Measurements from ENCODE around the gene ELOVL6.
"Not testable (repeated sequence)": the region's sequence is repeated elsewhere in the genome, so short reads cannot be mapped to it uniquely, and the experiment has no call there.

ELOVL6 gene

GRCh38 chr4:110075083-110075738 lies 123.2 kb downstream of the ELOVL6 start:
- DNase-seq (ENCODE audit: low read depth): no peak

GRCh38 chr4:110074570-110074969 lies 123.8 kb downstream of the ELOVL6 start:
- no peak for DNase-seq (ENCODE audit: low read depth)

- no peak for DNase-seq (ENCODE audit: low read depth)
Observed at GRCh38 chr4:110073053-110073845, 125.2 kb downstream of the ELOVL6 start.

GRCh38 chr4:110071466-110071865 lies 126.9 kb downstream of the ELOVL6 start:
- DNase-seq (ENCODE audit: low read depth): no peak

GRCh38 chr4:110068248-110068647 lies 130.2 kb downstream of the ELOVL6 start:
- DNase-seq (ENCODE audit: low read depth): no peak

GRCh38 chr4:110064934-110065333 lies 133.5 kb downstream of the ELOVL6 start:
- DNase-seq (ENCODE audit: low read depth): no peak

- DNase-seq (ENCODE audit: low read depth): no peak
Observed at GRCh38 chr4:110064295-110064694, 134.1 kb downstream of the ELOVL6 start.

- no peak for DNase-seq (ENCODE audit: low read depth)
Observed at GRCh38 chr4:110062166-110062565, 136.2 kb downstream of the ELOVL6 start.

GRCh38 chr4:110061076-110061475 lies 137.3 kb downstream of the ELOVL6 start:
- DNase-seq (ENCODE audit: low read depth): no peak

- no peak for DNase-seq (ENCODE audit: low read depth)
Observed at GRCh38 chr4:110059556-110060191, 138.7 kb downstream of the ELOVL6 start.

- no peak for DNase-seq (ENCODE audit: low read depth)
Observed at GRCh38 chr4:110058677-110059076, 139.7 kb downstream of the ELOVL6 start.

- no peak for DNase-seq (ENCODE audit: low read depth)
Observed at GRCh38 chr4:110055158-110055768, 143.2 kb downstream of the ELOVL6 start.

- DNase-seq (ENCODE audit: low read depth): no peak
Observed at GRCh38 chr4:110049951-110050925, 148.2 kb downstream of the ELOVL6 start.

- no peak for DNase-seq (ENCODE audit: low read depth)
Observed at GRCh38 chr4:110046588-110047049, 151.8 kb downstream of the ELOVL6 start.

GRCh38 chr4:110042545-110043517 lies 155.6 kb downstream of the ELOVL6 start:
- no peak for DNase-seq (ENCODE audit: low read depth)

- DNase-seq (ENCODE audit: low read depth): no peak
Observed at GRCh38 chr4:110041735-110042134, 156.7 kb downstream of the ELOVL6 start.

- not testable (repeated sequence) for DNase-seq (ENCODE audit: low read depth)
Observed at GRCh38 chr4:110039164-110039563, 159.3 kb downstream of the ELOVL6 start.

- no peak for DNase-seq (ENCODE audit: low read depth)
Observed at GRCh38 chr4:110034026-110034393, 164.4 kb downstream of the ELOVL6 start.

GRCh38 chr4:110033355-110034025 lies 164.9 kb downstream of the ELOVL6 start:
- DNase-seq (ENCODE audit: low read depth): no peak

GRCh38 chr4:110032603-110033002 lies 165.8 kb downstream of the ELOVL6 start:
- DNase-seq (ENCODE audit: low read depth): no peak
